WTC11 (cell line): ENCODE results near the gene LRRC10B. TPM values are rescaled to one million over a fixed set of nuclear protein-coding genes. Genes with fewer than 3 reads are reported as not detected.

Experiments used
- AFF4 ChIP-seq: sonication (generic); formaldehyde crosslinking; IDR thresholded peaks from 2 replicates; pipeline ENCODE4 v1.8.1; 2023; ENCODE audit warnings: mild to moderate bottlenecking, missing genetic modification reagents, borderline replicate concordance
- AR ChIP-seq: fragments of 250-450 bp; sonication (Bioruptor Pico); IDR thresholded peaks from 2 replicates; pipeline ENCODE4 v1.9.0; 2021; ENCODE audit warnings: mild to moderate bottlenecking
- ARID4B ChIP-seq: sonication (generic); formaldehyde crosslinking; IDR thresholded peaks from 2 replicates; pipeline ENCODE4 v1.8.0; 2023; ENCODE audit warnings: missing genetic modification reagents, mild to moderate bottlenecking, borderline replicate concordance
- ELF4 ChIP-seq: sonication (generic); formaldehyde crosslinking; IDR thresholded peaks from 2 replicates; pipeline ENCODE4 v1.8.1; 2022; ENCODE audit warnings: low read depth, mild to moderate bottlenecking, moderate library complexity, missing genetic modification reagents
- ESRRA ChIP-seq: sonication (generic); formaldehyde crosslinking; IDR thresholded peaks from 2 replicates; pipeline ENCODE4 v1.8.1; 2022; ENCODE audit warnings: mild to moderate bottlenecking, missing genetic modification reagents, borderline replicate concordance
- ETV6 ChIP-seq: sonication (generic); formaldehyde crosslinking; IDR thresholded peaks from 2 replicates; pipeline ENCODE4 v1.8.1; 2022; ENCODE audit warnings: mild to moderate bottlenecking, missing genetic modification reagents
- GRHL2 ChIP-seq: fragments of 250-450 bp; sonication (Bioruptor Pico); IDR thresholded peaks from 2 replicates; pipeline ENCODE4 v1.8.0; 2022; ENCODE audit warnings: mild to moderate bottlenecking, moderate library complexity; ENCODE audit not compliant: insufficient replicate concordance, severe bottlenecking
- IRF2 ChIP-seq: sonication (generic); formaldehyde crosslinking; IDR thresholded peaks from 2 replicates; pipeline ENCODE4 v1.8.0; 2022; ENCODE audit warnings: low read depth, missing genetic modification reagents, borderline replicate concordance
- JAZF1 ChIP-seq: fragments of 250-450 bp; sonication (Bioruptor Pico); IDR thresholded peaks from 2 replicates; pipeline ENCODE4 v1.9.0; 2021; ENCODE audit warnings: moderate library complexity, mild to moderate bottlenecking, inconsistent platforms
- MAX ChIP-seq: sonication (generic); formaldehyde crosslinking; IDR thresholded peaks from 2 replicates; pipeline ENCODE4 v1.8.0; 2022; ENCODE audit warnings: mild to moderate bottlenecking, missing genetic modification reagents
- MLX ChIP-seq: sonication (generic); formaldehyde crosslinking; IDR thresholded peaks from 2 replicates; pipeline ENCODE4 v1.8.1; 2023; ENCODE audit warnings: mild to moderate bottlenecking, missing genetic modification reagents, moderate library complexity
- MXD4 ChIP-seq: fragments of 250-450 bp; sonication (Bioruptor Pico); IDR thresholded peaks from 2 replicates; pipeline ENCODE4 v1.8.0; 2021; ENCODE audit warnings: mild to moderate bottlenecking, moderate library complexity, borderline replicate concordance
- MYBL2 ChIP-seq: sonication (generic); formaldehyde crosslinking; IDR thresholded peaks from 2 replicates; pipeline ENCODE4 v1.8.1; 2023; ENCODE audit warnings: mild to moderate bottlenecking, moderate library complexity, missing genetic modification reagents
- NR1H2 ChIP-seq: sonication (generic); formaldehyde crosslinking; IDR thresholded peaks from 2 replicates; pipeline ENCODE4 v1.9.0; 2021; ENCODE audit warnings: mild to moderate bottlenecking, moderate library complexity, missing genetic modification reagents
- OVOL2 ChIP-seq: fragments of 250-450 bp; sonication (Bioruptor Pico); IDR thresholded peaks from 2 replicates; pipeline ENCODE4 v1.9.0; 2021; ENCODE audit warnings: mild to moderate bottlenecking, borderline replicate concordance
- ZBTB21 ChIP-seq: sonication (generic); formaldehyde crosslinking; IDR thresholded peaks from 2 replicates; pipeline ENCODE4 v1.8.1; 2023; ENCODE audit warnings: mild to moderate bottlenecking, missing genetic modification reagents, borderline replicate concordance
- ZMAT4 ChIP-seq: fragments of 250-450 bp; sonication (Bioruptor Pico); IDR thresholded peaks from 2 replicates; pipeline ENCODE4 v1.9.0; 2021; ENCODE audit warnings: mild to moderate bottlenecking
- ZNF232 ChIP-seq: sonication (generic); formaldehyde crosslinking; IDR thresholded peaks from 2 replicates; pipeline ENCODE4 v1.8.0; 2022; ENCODE audit warnings: mild to moderate bottlenecking, missing genetic modification reagents
- ZNF317 ChIP-seq: sonication (generic); formaldehyde crosslinking; IDR thresholded peaks from 2 replicates; pipeline ENCODE4 v1.8.1; 2023; ENCODE audit warnings: low read depth, mild to moderate bottlenecking, moderate library complexity, missing genetic modification reagents, borderline replicate concordance
- ZNF512 ChIP-seq: sonication (generic); formaldehyde crosslinking; IDR thresholded peaks from 2 replicates; pipeline ENCODE4 v1.8.1; 2022; ENCODE audit warnings: missing genetic modification reagents, borderline replicate concordance
- ZNF671 ChIP-seq: fragments of 250-450 bp; sonication (Bioruptor Pico); IDR thresholded peaks from 2 replicates; pipeline ENCODE4 v1.8.0; 2021; ENCODE audit warnings: mild to moderate bottlenecking
- total RNA-seq: library from RNA; stranded (reverse); gene quantifications from 3 replicates; pipeline ENCODE4 v1.2.3, GENCODE V29; 2021

LRRC10B gene
- total RNA-seq, 1 experiment from 2014 or later, result 1.5 TPM

- TF ChIP-seq AFF4 (CRISPR knock-in tag) (peak; percentile 77; the same call in 1 of the 2 replicates), ESRRA (peak; percentile 90; the same call in 1 of the 2 replicates), ZMAT4 (CRISPR knock-in tag) (no peak), ZNF232 (CRISPR knock-in tag) (peak; percentile 74), ZNF317 (CRISPR knock-in tag) (peak; percentile 50; the same call in 1 of the 2 replicates), MXD4 (CRISPR knock-in tag) (no peak), ELF4 (CRISPR knock-in tag) (peak; percentile 93), AR (CRISPR knock-in tag) (no peak), GRHL2 (no peak), ARID4B (CRISPR knock-in tag) (peak; percentile 96; the same call in 1 of the 2 replicates), MLX (CRISPR knock-in tag) (no peak), ZNF671 (CRISPR knock-in tag) (no peak), OVOL2 (no peak), ZNF512 (CRISPR knock-in tag) (no peak), ZBTB21 (peak; percentile 87; the same call in 1 of the 2 replicates), MYBL2 (CRISPR knock-in tag) (peak; percentile 93), JAZF1 (CRISPR knock-in tag) (no peak), ETV6 (peak; percentile 98), NR1H2 (CRISPR knock-in tag) (peak; percentile 84), IRF2 (peak; percentile 86; the same call in 1 of the 2 replicates), MAX (CRISPR knock-in tag) (peak; percentile 99)
Observed at GRCh38 chr11:61509043-61510029, 787 bp downstream of the LRRC10B start (continued).
